ENCODE measurements around the gene NTM. TPM values are rescaled to one million over a fixed set of nuclear protein-coding genes. Genes with fewer than 3 reads are reported as not detected.

Gene NTM
- total and polyA plus RNA-seq, 2 donors (not counting 3 experiments of a cell fraction or from before 2014, with no cell fraction given) = 1.00 to 1.1 TPM

- Histone ChIP-seq H3K4me2 (ENCODE audit: insufficient read depth, low read length) (no peak overlapping the region), H3K27ac (ENCODE audit: insufficient read depth, low read depth, low read length) (no peak overlapping the region)
- DNase-seq (ENCODE audit: low read depth, low spot score) = no peak
Observed at GRCh38 chr11:132093536-132094259, 723.3 kb downstream of the NTM start.

DNA sequence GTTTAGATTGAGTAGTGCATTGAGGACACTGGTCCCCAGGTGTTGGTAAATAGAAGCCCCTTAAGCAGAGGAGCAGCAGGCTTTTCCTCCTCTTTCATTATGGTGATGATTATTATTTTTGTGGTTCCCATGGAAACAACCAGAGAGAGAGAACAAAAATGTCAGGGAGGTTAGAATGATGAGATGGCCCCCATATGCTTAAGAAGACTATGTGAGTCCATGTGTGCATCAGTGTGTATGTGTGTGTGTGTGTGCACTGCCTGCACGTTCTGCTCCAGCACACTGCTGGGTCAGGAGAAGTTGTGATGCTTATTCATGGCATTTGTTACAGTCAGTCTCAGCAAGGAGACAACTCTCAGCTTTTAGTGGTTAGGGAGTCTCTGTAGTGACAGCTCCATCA, 724.2 kb downstream of the NTM start:
- Histone ChIP-seq H3K9me1 (replicated peaks; ENCODE audit: control insufficient read depth, extremely low read depth, insufficient read depth, low read length) (no peaks in the 10 kb centered on the region), H3K4me3 (replicated peaks in 1 of 3; ENCODE audit: insufficient read depth in 1 of 3, low read depth in 1 of 3, low read length in 3 of 3) (no peak overlapping the region), H3K27ac (ENCODE audit: insufficient read depth, low read depth, low read length) (no peak overlapping the region), H4K20me1 (replicated peaks; ENCODE audit: control insufficient read depth, extremely low read depth, insufficient read depth, low read length) (no peaks in the 10 kb centered on the region), H3K27me3 (ENCODE audit: control insufficient read depth in 2 of 2, insufficient read depth in 2 of 2, low read length in 2 of 2) (no peaks in the 10 kb centered on the region), H3K4me2 (ENCODE audit: insufficient read depth, low read length) (no peak overlapping the region), H2AFZ (ENCODE audit: low read depth, low read length) (no peak overlapping the region), H3K4me1 (ENCODE audit: control insufficient read depth, extremely low read depth, insufficient read depth, low read length) (no peaks in the 10 kb centered on the region), H3K9ac (replicated peaks; ENCODE audit: extremely low read depth, insufficient read depth, low read length) (no peak overlapping the region), H3K36me3 (ENCODE audit: control insufficient read depth in 2 of 2, extremely low read depth in 1 of 2, insufficient read depth in 2 of 2, low read length in 2 of 2) (no peaks in the 10 kb centered on the region), H3K79me2 (ENCODE audit: control insufficient read depth, insufficient read depth, low read length) (no peaks in the 10 kb centered on the region), H3K9me3 (replicated peaks; ENCODE audit: control insufficient read depth, insufficient read depth, low read length) (no peaks in the 10 kb centered on the region)
- dilution Hi-C loops (cut with MboI; ENCODE audit: extremely low pct_ligation_motif_present, low sequenced_read_pairs) (no loop called here), intact Hi-C loops (cut with micrococcal nuclease) (no loop called here)
- no TSS peak for BruUV-seq (replicated peaks)
- no peak for FAIRE-seq
- CTCF ChIA-PET = interaction anchor here (1.2 kb wide), 1 partner anchor 12 kb away, joined by 4 read pairs; no protein-coding TSS in a partner anchor
- TF ChIP-seq MAX (IDR thresholded peaks at IDR 0.05; ENCODE audit: insufficient read depth, insufficient read length) (no peak), JUN (IDR thresholded peaks at IDR 0.05; ENCODE audit: borderline replicate concordance, insufficient read depth, insufficient read length, low read depth) (no peak), CTCF (IDR thresholded peaks at IDR 0.05; ENCODE audit: extremely low read depth in 1 of 2, insufficient read depth in 1 of 2, low read depth in 1 of 2, low read length in 2 of 2) (no peak), POLR2AphosphoS5 (IDR thresholded peaks at IDR 0.05; ENCODE audit: insufficient read depth, low read depth, low read length) (no peak), MYC (IDR thresholded peaks at IDR 0.05; ENCODE audit: low read depth, low read length) (no peak), EZH2 (IDR thresholded peaks at IDR 0.05; ENCODE audit: borderline replicate concordance, low read depth, low read length, severe bottlenecking) (no peak), FOS (IDR thresholded peaks at IDR 0.05; ENCODE audit: borderline replicate concordance, insufficient read depth, low read length) (no peak)
- POLR2A ChIA-PET = no interaction called here
- DNase-seq (ENCODE audit: low read depth, low spot score) = no peak

More at GRCh38 chr11:132093536-132094259, 723.3 kb downstream of the NTM start:
- no peak overlapping the region for H2AFZ ChIP-seq (ENCODE audit: low read depth, low read length)
- no peak for FAIRE-seq
- dilution Hi-C loops (cut with MboI; ENCODE audit: extremely low pct_ligation_motif_present, low sequenced_read_pairs) = no loop called here
- H3K9me1 ChIP-seq (replicated peaks; ENCODE audit: control insufficient read depth, extremely low read depth, insufficient read depth, low read length) = no peaks in the 10 kb centered on the region
- TF ChIP-seq POLR2A (IDR thresholded peaks at IDR 0.05; ENCODE audit: low read depth, low read length) = no peak
- no peak for TF ChIP-seq JUN (IDR thresholded peaks at IDR 0.05; ENCODE audit: borderline replicate concordance, insufficient read depth, insufficient read length, low read depth)
- no peak for TF ChIP-seq EZH2 (IDR thresholded peaks at IDR 0.05; ENCODE audit: borderline replicate concordance, low read depth, low read length, severe bottlenecking)
- no peaks in the 10 kb centered on the region for H3K4me1 ChIP-seq (ENCODE audit: control insufficient read depth, extremely low read depth, insufficient read depth, low read length)
- H3K36me3 ChIP-seq (ENCODE audit: control insufficient read depth in 2 of 2, extremely low read depth in 1 of 2, insufficient read depth in 2 of 2, low read length in 2 of 2) = no peaks in the 10 kb centered on the region
- no TSS peak for BruUV-seq (replicated peaks)
- no peaks in the 10 kb centered on the region for H4K20me1 ChIP-seq (replicated peaks; ENCODE audit: control insufficient read depth, extremely low read depth, insufficient read depth, low read length)
- ChIA-PET CTCF (interaction anchor here (1.6 kb wide), 1 partner anchor 25 kb away, joined by 4 read pairs; no protein-coding TSS in a partner anchor), POLR2A (no interaction called here)
- no peaks in the 10 kb centered on the region for H3K27me3 ChIP-seq (ENCODE audit: control insufficient read depth in 2 of 2, insufficient read depth in 2 of 2, low read length in 2 of 2)
- H3K4me3 ChIP-seq (replicated peaks in 1 of 3; ENCODE audit: insufficient read depth in 1 of 3, low read depth in 1 of 3, low read length in 3 of 3) = no peak overlapping the region
- H3K9ac ChIP-seq (replicated peaks; ENCODE audit: extremely low read depth, insufficient read depth, low read length) = no peak overlapping the region
- H3K9me3 ChIP-seq (replicated peaks; ENCODE audit: control insufficient read depth, insufficient read depth, low read length) = no peaks in the 10 kb centered on the region
- intact Hi-C loops (cut with micrococcal nuclease) = no loop called here
- H3K79me2 ChIP-seq (ENCODE audit: control insufficient read depth, insufficient read depth, low read length) = no peaks in the 10 kb centered on the region

Measured in endothelial cell of umbilical vein (primary cell).